ENCODE measurements around the gene NTM.

- TF ChIP-seq CTCF (IDR thresholded peaks at IDR 0.05) (no peak), POLR2A (IDR thresholded peaks at IDR 0.05) (no peak)
Observed at GRCh38 chr11:131331546-131331945, 38.9 kb upstream of the NTM start.

Data from adrenal gland (tissue), 5 donors.